Urothelium cell line (cell line): Measurements from ENCODE around the gene RET.

ENCODE experiments used
- DNase-seq: peaks from one replicate; pipeline ENCODE4 v3.0.0; 2011; ENCODE audit warnings: low spot score, mixed read lengths
- FAIRE-seq: peaks from 2 replicates; lab custom pipeline; 2011; peaks lifted over from hg19 to GRCh38; lab: Jason Lieb, UNC

RET gene

DNA sequence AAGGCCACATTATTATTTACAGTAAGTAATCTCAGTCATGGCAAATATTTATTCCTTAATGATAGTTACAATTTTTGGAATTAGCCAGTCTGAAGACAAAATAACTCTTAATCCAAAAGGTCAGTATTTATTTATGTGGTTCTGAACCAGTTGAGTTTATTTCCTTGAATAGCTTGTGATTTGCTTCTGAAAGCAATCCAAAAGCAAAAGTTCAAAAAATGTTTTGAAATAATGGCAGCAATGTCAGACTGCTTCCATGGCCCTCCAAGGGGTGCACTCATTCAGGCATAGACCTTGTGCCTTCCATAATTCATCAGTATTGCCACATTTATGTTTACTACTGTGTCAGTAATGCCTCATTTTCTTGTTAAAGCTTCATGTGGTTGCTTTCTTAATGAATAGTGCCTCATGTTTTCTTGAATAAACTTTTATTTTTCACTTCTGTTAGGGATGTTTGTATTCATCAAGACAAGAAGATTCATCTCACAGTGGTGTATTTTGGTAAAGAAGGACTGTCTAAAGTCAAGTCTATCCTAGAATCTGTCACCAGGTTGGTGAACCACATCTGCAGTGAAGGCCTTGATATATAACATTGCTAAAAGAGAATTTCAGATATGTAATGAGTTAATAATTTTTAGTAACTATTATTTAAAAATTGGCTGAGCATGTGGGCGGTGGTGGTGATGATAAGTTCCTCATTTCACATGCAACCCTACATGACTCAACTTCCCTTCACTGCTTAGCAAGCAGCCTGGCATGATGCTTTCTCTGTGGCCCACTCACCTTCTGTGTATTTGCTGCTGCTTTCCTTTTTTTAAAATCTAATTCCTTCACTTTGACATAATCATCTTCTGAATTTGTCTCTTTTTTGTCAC, 83.4 kb downstream of the RET start:
- FAIRE-seq, result no peak

DNA sequence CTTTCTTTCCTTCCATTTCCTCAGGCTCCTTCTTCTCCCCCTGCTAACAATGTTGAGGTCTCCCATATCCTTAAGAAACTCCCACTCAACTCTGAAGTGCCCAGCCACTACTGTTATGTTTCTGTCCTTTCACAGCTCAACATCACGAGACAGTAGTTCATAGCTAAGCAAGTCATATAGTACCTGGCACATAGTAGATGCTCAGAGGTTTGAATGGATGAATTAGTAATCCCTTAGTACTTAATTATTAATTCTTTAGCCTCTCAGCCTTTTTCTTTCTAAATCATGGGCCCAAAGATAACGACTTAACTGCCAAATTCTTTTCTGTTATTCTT, 84.0 kb downstream of the RET start:
- FAIRE-seq (no peak), DNase-seq (no peak)

More for the DNA sequence above, 83.4 kb downstream of the RET start:
- no peak for DNase-seq

DNA sequence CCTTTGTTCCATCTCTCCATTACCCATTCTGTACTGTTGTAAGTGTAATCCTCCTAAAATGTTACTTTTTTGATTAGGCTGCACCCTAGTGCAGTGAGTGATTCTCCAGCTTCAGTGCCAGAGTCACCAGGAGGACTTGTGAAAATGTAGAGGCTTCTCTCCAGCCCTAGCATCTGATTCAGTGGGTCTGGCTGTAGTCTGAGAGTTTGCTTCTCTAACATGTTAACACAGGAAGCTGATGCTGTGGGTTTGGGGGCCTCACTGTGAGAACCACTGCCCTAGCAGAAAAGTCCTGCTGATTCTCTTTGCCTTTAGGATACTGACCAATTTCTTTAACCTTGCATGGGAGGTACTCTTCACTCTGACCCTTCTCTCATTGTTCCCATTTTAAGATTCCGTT, 85.7 kb downstream of the RET start:
- FAIRE-seq (no peak), DNase-seq (no peak)

DNA sequence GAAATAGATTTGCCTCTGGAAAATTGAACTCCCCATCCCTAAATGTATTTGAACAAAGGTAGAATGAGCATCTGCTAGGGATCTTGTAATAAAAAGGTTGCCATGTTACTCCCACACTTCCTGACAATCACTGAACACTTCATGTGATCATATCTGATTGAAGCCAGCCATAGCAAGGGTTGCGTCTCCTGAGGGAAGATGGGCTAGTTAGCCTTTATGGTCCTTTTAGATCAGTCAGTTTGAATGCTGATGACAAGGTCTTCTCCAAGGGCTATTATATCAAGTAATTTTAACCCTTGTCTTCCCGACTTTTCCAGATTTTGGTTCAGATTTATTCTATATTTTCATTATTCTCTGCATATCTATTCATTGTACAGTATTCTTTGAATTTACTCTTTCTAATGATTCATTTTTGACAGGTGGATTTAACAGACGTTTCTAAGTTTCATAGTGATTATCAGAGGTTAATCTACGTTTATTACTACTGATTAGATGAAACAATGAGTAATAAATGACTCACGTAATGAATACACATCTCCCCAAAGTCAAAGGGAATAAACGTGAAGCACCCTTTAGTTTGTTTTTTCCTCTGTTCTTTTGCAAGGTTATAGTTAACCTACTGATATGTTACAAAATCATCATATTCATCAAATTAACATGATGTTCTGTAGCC, 89.5 kb downstream of the RET start:
- no peak for DNase-seq
- no peak for FAIRE-seq

DNA sequence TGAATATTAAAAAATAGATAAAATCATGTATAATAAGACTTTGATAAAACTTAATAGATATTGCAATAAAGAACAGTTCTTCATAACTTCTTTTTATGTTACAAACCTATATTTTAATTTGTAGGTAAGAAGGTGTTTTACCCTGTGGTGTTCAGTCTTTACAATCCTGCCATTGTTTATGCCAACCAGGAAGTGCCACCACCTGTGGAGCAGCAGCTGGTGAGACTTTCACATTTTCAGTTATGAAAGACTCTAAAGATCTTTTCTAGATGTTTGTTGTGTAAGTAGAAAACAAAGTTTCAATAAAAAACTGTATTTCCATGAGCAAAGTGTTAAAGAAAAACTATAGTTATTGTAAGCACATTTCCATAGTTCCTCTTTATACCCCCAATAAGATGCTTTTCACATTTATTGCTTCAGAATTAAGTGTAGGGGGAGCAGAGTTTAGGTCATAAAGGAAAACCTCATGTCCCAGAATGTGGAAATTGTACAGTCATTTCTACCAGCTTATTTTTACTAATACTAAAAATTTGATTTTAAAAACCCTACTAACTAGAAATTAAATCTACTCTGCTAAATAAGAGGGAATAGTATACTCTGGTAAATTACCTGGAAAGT, 90.1 kb downstream of the RET start:
- no peak for FAIRE-seq

DNA sequence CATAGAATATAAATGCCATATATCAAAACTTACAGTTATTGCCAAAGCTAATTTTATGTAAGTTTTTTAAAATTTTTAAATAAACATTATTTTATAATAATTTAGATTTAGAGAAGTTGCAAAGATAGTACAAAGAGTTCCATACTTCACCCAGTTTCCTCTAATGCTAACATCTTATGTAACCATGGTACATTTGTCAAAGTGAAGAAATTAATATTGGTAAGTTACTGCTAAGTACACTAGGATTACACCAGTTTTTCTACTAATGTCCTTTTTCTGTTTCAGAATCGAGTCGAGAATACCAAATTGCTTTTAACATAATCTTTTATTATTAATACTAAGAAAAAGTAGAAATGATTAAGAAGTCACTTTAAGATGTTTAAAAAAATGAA, 90.6 kb downstream of the RET start:
- FAIRE-seq, result no peak
- DNase-seq, result no peak

More for the DNA sequence above, 90.1 kb downstream of the RET start:
- DNase-seq, result no peak

DNA sequence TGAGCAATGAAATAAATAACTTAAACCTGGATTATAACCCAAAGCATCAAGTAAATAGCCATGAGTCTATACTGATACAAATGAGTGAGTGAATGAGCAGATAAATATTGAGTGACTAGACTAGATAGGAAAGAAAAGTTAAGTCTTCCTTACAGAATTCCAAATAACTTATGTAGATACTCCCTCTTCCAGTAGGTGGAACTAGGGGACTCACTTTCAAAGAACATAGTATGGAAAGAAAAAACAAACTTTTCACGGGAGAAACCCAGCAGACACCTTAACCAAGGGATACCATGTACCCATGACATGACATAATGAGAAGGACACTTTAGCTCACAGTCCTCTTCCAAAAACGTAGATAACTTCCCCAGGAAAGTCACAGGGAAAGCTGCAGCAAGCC, 93.6 kb downstream of the RET start:
- FAIRE-seq, result no peak
- DNase-seq, result no peak

DNA sequence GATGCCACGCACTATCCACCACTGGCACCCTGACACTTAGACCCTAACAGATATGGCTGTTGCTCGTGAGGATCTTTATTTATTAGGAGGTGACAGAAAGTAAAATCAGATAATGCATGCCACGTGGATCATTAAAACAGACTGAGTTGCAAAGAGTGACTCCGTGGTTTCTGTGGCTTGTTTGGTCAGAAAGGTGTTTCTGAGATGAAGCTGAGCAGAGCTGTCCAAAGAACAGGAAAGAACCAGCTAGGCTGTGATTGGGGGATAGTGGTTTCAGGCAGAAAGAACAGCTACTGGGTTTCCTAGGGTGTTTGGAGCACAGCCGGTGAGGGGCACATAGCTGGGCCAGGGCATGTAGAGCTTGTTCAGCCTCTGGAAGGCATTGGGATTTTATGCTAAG, 95.8 kb downstream of the RET start:
- DNase-seq, result no peak
- no peak for FAIRE-seq

DNA sequence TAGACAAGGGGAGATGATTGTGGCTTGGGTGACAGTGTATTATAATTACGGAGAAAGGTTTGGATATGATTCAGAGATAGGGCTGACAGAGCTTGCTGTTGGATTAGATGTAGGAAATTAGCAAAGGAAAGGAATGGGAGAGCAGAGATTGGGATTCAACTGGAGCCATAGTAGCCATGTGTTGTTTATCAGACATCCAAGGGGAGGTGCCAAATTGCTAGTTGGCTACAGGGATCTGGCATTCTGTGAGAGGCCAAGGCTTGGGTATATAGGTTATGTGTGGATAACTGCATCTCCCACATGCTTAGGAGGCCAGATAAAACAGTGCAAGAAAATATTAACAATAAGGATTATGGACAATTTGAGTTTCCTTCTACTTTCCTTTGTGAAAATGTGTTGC, 96.3 kb downstream of the RET start:
- no peak for FAIRE-seq

DNA sequence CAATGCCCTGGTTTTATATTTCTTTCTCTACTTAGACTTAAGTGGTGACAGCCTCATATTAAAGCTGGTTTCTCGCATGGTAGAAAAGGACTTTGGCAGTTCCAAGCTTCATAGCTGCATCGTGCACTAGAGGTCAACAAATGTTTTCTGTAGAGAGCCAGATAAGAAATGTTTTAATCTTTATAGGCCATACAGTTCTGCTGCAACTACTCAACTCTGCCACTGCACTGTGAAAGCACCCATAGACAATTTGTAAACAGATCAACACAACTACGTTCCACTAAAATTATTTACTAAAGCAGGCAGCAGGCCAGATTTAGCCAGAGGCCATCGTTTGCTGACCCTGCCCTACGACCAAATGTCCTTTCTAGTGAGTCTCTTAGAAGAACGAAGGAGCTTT, 98.1 kb downstream of the RET start:
- DNase-seq, result no peak
- FAIRE-seq, result no peak

More for the DNA sequence above, 96.3 kb downstream of the RET start:
- DNase-seq, result no peak

DNA sequence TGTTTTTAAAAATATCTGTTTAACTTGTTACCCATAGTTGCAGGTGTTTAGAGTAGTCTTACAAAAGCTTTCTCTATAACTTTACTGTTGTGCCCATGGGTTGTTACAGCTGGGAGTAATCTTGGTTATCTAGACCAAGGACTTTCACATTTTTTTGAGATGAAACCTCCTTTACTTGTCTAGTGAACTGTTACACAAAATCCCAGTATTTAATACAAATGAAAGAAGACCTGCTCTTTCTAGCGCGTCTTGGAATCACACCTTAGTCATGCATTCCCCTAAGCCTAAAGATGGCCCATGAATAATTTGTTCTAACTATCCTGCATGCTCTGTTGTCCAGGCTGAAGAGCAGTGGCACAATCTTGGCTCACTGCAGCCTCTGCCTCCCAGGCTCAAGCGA, 99.4 kb downstream of the RET start:
- no peak for FAIRE-seq
- no peak for DNase-seq

DNA sequence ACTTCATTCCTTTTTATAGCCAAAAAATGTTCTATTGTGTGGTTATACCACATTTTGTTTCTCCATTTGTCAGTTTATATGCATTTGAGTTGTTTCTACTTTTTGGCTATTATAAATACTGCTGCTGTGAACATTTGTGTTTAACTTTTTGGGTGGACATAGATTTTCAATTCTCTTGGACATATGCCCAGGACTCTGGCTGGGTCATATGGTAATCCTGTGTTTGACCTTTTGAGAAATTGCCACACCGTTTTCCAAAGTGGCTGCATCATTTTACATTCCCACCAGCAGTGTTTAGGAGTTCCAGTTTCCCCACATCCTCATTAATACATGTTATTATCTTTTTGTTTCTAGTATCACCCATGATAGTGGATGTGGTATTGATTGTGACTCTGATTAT, 100.7 kb downstream of the RET start:
- FAIRE-seq (no peak), DNase-seq (no peak)
